Diencephalon (tissue), 1 donor: ENCODE results near the gene CX3CL1. TPM values are rescaled to one million over a fixed set of nuclear protein-coding genes. Genes with fewer than 3 reads are reported as not detected.

Experiments
- small RNA-seq: library from RNA; depleted of rRNA; stranded (forward); fragments of <200 nt; gene quantifications from one replicate; pipeline ENCODE3, GENCODE V24; 2014
- total RNA-seq: library from RNA; depleted of rRNA; stranded (reverse); fragments of >200 nt; gene quantifications from one replicate; pipeline ENCODE4 v1.2.3, GENCODE V29; 2014

Gene CX3CL1
- total RNA-seq, result 18.2 TPM

DNA sequence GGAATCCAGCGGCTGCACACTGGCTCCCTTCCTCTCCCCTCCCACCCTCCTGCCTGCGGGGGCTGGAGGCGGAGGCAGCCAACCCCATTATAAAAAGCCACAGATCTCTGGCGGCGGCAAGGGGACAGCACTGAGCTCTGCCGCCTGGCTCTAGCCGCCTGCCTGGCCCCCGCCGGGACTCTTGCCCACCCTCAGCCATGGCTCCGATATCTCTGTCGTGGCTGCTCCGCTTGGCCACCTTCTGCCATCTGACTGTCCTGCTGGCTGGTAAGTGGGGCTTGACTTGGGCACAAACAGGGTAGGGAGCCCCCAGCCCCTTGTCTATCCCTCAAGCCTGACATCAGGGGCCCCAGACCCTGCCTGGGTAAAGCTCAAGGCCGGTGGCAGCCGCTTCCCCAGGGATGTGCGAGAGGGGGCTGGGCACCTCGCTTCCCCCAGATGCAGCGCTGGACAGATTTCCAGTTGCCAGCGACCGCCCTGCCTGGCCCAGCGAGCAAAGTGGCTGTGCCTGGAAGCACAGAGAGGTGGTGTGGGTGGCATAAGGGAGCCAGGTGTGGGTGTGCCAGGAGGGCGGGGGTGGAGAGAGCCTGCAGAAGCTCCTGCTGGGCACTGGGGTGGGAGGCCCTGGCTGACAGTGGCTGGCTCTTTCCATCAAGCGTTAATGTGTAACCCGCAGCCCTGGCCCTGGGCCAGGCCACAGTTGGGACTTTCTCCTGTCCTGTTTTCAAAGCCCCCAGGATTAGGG is at the start of gene CX3CL1:
Gene CX3CL1, plus strand, starts transcription at position 119 of the 745 bp plus-strand sequence. Its CDS starts 79 bp downstream, at position 198.

DNA sequence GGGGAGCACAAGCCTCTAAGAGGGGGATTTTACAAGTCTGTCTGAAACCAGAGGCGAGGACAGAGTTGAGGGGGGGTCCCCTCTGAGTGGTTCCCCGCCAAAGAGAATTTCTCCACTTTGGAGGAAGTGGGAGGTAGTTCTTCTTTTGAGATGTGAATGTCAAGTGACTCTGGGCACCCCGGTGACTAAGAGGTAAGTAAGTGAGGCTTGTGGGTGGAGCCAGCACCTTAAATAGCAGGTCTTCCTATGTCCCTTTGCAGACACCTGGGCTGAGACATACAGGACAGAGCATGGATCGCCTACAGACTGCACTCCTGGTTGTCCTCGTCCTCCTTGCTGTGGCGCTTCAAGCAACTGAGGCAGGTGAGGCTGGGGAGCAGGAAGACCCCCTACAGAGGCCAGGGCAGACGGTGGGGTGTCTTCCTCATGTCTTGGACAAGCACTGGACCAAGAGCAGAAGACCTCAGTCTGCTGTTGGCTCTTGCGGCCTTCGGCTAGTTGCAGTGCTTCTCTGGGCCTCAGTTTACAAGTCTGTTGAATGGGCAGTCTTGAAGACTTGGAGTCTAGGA is 13.7 kb upstream of the CX3CL1 start, which contains the start of gene CCL22:
Gene CCL22, plus strand, starts transcription at position 257 of the 569 bp plus-strand sequence. Its CDS starts 34 bp downstream, at position 291.

DNA sequence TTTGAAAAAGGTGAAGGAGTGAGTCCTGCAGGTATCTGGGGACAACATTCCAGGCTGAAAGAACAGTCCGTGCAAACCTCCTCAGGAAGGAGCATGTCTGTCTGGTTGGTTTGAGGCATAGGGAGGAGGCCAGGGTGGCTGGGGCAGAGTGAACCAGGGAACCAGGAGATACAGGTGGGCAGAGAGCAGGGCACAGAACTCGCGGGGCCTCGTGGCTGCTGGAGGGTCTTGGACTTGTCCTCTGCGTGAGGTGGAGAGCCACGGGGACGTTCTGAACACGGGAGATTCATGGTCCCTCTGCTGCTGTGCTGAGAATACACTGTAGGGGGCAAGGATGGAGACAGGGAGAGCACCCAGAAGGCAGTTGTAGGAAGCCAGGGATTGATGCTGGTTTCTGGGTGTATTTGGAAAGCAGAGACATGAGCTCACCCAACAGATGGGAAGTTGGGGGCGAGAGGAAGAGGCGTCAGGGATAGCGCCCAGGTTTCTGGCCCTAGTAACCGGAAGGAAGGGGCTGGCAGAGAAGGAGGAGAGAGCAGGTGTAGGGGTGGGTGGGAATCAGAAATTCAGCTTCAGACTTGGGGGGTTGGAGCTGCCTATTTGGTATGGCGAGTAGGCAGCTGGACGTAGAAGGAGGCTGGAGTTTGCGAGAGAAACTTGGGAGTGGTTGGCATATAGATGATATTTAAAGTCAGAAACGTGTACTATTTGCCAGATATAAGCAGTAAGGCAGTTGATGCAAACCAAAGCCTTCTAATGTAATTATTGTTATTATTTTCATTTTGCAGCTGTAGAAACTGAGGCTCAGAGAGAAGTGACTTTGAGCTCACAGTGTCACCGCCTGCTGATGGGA is 31.9 kb downstream of the CX3CL1 start, which contains the start of gene CCL17:
Gene CCL17, plus strand, starts transcription at position 803 of the 853 bp plus-strand sequence. CDS start 9,166 bp downstream, outside the sequence.

Small RNA genes within 50 kb of the gene (small RNA-seq; reads per million reads assigned to genes)
- not detected for gene AC108081.1

Other genes with a start within 250 kb of the CX3CL1 start
- 146 TPM for gene PSME3IP1, start 186.5 kb upstream of the CX3CL1 start, total RNA-seq
- gene RSPRY1, start 186.2 kb upstream of the CX3CL1 start, total RNA-seq, result 71.7 TPM
- 76.1 TPM for gene ARL2BP, start 127.2 kb upstream of the CX3CL1 start, total RNA-seq
- 3.9 TPM for gene PLLP, start 87.8 kb upstream of the CX3CL1 start, total RNA-seq
- not detected for gene CCL22, start 13.7 kb upstream of the CX3CL1 start, total RNA-seq
- not detected for gene CCL17, start 32.3 kb downstream of the CX3CL1 start, total RNA-seq
- 63.0 TPM for gene CIAPIN1, start 74.9 kb downstream of the CX3CL1 start, total RNA-seq
- 36.4 TPM for gene COQ9, start 75.0 kb downstream of the CX3CL1 start, total RNA-seq
- gene POLR2C, start 90.2 kb downstream of the CX3CL1 start, total RNA-seq, result 60.2 TPM
- 62.5 TPM for gene DOK4, start 114.0 kb downstream of the CX3CL1 start, total RNA-seq
- gene CCDC102A, start 164.1 kb downstream of the CX3CL1 start, total RNA-seq, result 1.6 TPM
- gene ADGRG5, start 170.2 kb downstream of the CX3CL1 start, total RNA-seq, result 0.69 TPM